HG02588 (cell line): Measurements from ENCODE around the gene CDH22.
A peak's percentile ranks its signal among the peaks of the same experiment; 100 is the strongest.

Experiments
- ATAC-seq: cut with Tn5 transposase; IDR thresholded peaks from one replicate; pipeline ENCODE4 v1.9.1; 2021; ENCODE audit warnings: mild to moderate bottlenecking, moderate library complexity; ENCODE audit not compliant: unreplicated experiment

CDH22 gene

GRCh38 chr20:46308258-46309157 is at the start of gene CDH22:
Gene CDH22 (minus strand): TSS chr20:46308498. CDS start chr20:46251294, 57,204 bp downstream.
- ATAC-seq, result no peak

GRCh38 chr20:46357030-46357514 is 48.8 kb upstream of the CDH22 start:
- ATAC-seq, result no peak

GRCh38 chr20:46356195-46357029 is 48.1 kb upstream of the CDH22 start:
- no peak for ATAC-seq

DNA sequence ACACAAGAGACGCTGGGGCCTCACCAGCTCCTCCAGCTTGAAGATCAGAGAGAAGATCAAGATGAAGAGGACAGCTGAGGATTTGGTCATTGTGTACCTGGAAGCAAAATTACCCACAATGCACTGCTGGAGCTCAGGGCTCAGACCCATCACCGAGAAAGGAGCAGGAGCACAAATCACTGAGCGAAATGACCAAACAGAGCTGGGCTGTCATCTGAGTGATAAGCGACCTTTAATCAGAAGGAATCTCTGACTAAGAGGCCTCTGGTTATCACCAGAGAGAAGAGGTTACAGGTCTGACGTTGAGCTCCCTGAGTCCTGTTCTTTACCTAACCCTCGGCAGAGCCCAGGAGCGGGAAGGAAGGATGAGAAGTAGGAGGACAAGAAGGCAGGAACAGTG is 47.5 kb upstream of the CDH22 start:
- ATAC-seq, result no peak

- no peak for ATAC-seq
Observed at GRCh38 chr20:46354920-46355654, 46.8 kb upstream of the CDH22 start.

- no peak for ATAC-seq
Observed at GRCh38 chr20:46354207-46354555, 45.9 kb upstream of the CDH22 start.

DNA sequence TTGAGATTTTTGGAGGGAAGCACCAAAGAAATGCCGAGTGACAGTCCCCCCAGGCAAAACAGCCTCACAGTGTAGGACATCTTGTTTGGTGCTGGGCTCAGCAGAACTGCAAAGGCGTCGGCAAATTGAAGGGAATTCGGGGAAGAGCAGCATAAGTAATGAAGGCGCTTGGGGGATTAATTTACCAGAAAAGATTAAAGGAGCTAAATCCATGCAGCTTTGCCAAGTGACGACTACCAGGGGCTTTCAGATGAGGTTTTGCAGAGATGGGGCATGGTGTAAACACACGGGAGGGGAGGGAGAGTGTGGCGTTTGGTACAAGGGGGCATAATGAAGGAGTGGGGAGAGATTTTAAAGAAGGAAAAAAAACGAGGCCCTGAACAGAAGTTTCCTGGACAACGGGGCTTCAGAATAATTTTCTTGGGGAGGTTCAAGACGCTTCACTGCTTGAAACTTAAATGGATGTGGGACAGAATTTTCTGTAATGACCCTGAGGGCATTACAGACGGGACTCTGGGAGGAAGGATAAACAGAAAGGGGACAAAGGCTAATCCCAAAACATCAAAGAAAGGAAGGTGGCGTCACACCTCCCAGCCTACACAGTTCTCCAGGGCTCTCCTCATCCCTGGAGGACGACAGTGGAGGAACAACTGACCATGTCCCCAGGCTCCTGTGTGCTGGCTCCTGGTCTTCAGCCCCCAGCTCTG is 45.4 kb upstream of the CDH22 start:
- no peak for ATAC-seq

- ATAC-seq, result no peak
Observed at GRCh38 chr20:46352370-46352938, 44.2 kb upstream of the CDH22 start.

DNA sequence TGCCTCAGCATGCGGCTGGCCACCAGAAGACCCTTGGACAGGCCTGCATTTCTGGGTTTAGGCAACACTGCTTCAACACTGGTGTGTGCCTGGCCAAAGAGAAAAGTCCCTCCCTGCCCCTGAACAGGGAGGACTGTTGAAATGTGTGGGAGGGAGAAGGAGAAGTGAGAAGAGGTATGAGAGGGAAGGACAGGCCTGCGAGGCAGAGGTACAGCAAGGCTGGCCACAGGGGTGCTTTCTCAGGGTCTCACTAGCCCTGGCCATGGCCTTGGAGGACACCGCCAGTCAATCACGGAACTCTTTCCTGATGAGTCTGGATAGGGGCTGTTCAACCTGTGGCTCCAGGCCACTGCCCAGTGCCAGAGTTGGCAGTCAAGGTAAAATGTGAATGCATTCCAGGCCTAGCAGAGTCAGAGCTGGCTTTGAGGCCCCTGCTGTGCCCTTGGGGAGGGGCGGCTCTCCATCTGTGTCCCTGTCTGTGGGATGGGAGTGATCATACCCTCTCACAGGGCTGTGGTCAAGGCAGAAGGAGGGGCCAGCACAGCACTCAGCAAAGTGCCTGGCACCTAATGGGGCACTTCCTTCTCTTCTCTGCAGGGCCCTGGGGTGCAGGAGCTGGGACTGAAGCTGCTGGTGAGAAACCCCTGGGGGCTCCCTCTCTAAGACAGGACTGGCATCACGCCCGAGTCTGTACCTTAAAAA is 43.2 kb upstream of the CDH22 start:
- ATAC-seq, result no peak

- no peak for ATAC-seq
Observed at GRCh38 chr20:46350986-46351267, 42.6 kb upstream of the CDH22 start.

- peak; percentile 39 for ATAC-seq
Observed at GRCh38 chr20:46350201-46350985, 42.1 kb upstream of the CDH22 start.

DNA sequence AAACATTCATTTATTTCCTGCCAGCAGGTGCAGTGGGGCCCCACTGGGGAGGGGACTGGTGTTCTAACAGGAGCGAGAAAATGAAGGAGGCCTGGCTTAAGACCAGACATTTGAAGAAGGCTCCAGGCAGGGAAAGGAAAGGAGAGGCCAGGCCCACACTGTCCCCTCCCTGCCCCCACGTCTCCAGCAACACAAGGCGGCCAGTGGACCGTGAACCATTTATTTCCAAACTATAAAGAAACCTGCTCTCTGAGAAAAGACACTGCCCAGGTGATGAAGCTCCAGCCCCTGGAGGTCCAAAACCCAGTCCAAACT is 41.4 kb upstream of the CDH22 start:
- ATAC-seq, result no peak

DNA sequence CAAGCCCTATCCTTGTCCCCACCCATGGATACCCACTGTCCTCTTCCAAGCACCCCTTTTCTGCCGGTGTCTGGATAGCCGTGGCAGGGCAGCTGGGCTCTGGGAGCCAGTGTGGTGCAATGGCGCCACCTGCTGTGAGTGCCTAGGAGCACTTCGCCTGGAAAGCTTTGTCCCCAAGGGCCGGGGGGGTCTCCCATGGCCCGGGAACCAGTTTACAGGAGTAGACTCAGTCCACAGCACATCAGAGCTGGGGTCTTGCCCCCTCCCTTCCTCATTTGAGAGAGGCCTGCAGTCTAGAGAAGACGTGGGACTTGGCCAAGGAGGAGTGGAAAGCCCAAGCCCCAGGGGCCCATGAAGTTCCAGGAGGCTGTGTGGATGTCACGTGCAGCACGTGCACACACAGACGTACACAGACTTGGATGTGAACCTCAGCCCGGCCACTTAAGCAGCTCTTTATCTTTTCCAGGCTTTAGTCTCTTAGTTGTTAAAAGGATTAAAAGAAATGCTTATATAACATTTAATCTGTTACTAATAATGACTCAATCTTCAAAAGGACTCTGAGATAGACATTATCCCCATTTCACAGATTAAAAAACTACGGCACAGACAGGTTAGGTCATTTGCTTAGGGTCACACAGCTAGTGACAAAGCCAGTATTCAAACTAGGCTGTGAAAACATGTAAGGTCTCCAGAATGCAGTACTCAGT is 40.9 kb upstream of the CDH22 start:
- ATAC-seq, result no peak

GRCh38 chr20:46347841-46348803 is 39.8 kb upstream of the CDH22 start:
- no peak for ATAC-seq

DNA sequence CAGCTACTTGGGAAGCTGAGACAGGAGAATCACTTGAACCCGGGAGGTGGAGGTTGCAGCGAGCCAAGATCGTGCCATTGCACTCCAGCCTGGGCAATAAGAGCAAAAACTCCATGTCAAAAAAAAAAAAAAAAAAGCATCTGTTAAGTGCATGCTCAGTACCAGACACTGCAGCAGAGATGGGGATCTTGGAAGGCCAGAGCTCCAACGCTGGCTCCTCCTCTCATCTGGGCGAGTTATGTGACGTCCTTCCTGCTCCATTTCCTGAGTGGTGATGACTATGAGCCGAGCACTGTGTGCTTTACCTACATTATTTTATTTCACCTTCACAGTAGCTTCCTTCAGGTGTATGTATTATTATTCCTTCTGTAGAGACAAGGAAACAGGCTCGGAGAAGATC is 38.5 kb upstream of the CDH22 start:
- ATAC-seq, result no peak

- ATAC-seq, result no peak
Observed at GRCh38 chr20:46344488-46345162, 36.3 kb upstream of the CDH22 start.

DNA sequence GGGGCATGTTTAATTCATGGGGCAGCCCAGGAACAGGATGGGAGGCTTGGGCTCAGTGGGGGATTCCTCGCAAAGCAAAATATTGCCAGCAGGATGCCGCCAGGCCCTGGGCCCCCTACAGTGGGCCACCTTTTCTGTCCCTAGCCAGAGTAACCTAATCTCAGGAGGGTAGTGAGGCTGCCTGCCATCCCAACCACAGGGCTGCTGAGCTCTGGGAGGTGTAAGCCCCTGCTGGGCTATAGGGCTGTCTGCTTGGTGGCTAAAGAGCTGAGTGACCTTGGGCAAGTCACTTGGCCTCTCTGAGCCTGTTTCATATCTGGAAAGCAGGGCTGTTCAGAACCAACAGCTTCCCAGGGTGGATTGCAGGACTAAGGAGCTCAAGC is 35.7 kb upstream of the CDH22 start:
- no peak for ATAC-seq
